Body of pancreas (tissue), 4 donors: ENCODE measurements around the gene TSLP.

Source experiments
- POLR2A ChIP-seq, 3 donors: fragments of 450-650 bp; IDR thresholded peaks; one replicate each; pipeline ENCODE4 v1.6.1; 2016; ENCODE audit warnings: antibody characterized with exemption in 3 of 3, mild to moderate bottlenecking in 2 of 3
- TF ChIP-seq, protein P1 (sequence below), 7 experiments: fragments of 450-650 bp in 4 of 7; fragments of 200-600 bp in 3 of 7; sonication (generic) in 3 of 7; IDR thresholded peaks; one replicate each; pipeline ENCODE4 v1.5.1; 2016 to 2019; ENCODE audit warnings: antibody characterized with exemption in 7 of 7

DNA sequence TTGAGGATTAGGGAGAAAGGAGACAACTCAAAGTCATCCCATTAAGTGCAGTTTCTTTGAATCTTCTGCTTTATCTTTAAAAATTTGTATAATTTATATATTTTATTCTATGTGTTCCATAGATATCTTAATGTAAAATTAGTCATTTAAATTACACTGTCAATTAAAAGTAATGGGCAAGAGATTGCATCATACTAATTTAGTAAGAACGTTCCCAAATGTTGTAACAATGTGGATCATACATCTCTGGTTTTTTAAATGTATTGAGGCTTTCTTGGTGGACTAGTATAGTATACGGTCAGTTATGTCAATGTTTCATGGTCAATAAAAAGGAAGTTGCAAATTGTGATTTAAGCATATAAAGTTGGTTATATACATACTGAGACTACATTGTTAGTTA, 6.2 kb downstream of the TSLP start:
- TF ChIP-seq, protein P1, sequence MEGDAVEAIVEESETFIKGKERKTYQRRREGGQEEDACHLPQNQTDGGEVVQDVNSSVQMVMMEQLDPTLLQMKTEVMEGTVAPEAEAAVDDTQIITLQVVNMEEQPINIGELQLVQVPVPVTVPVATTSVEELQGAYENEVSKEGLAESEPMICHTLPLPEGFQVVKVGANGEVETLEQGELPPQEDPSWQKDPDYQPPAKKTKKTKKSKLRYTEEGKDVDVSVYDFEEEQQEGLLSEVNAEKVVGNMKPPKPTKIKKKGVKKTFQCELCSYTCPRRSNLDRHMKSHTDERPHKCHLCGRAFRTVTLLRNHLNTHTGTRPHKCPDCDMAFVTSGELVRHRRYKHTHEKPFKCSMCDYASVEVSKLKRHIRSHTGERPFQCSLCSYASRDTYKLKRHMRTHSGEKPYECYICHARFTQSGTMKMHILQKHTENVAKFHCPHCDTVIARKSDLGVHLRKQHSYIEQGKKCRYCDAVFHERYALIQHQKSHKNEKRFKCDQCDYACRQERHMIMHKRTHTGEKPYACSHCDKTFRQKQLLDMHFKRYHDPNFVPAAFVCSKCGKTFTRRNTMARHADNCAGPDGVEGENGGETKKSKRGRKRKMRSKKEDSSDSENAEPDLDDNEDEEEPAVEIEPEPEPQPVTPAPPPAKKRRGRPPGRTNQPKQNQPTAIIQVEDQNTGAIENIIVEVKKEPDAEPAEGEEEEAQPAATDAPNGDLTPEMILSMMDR (IDR thresholded peaks at IDR 0.05): no peak
- no peak for TF ChIP-seq POLR2A (IDR thresholded peaks at IDR 0.05)
